GM12801 (cell line): ENCODE data around the gene TRMT2A.

Source experiments
- TF ChIP-seq, protein P1 (sequence below): IDR thresholded peaks from one replicate; pipeline ENCODE4 v1.5.1; 2011; ENCODE audit warnings: control low read depth; ENCODE audit not compliant: insufficient read length; ENCODE audit errors: extremely low read depth

TRMT2A gene

GRCh38 chr22:20146777-20147176 is 29.8 kb upstream of the TRMT2A start:
- TF ChIP-seq, protein P1, sequence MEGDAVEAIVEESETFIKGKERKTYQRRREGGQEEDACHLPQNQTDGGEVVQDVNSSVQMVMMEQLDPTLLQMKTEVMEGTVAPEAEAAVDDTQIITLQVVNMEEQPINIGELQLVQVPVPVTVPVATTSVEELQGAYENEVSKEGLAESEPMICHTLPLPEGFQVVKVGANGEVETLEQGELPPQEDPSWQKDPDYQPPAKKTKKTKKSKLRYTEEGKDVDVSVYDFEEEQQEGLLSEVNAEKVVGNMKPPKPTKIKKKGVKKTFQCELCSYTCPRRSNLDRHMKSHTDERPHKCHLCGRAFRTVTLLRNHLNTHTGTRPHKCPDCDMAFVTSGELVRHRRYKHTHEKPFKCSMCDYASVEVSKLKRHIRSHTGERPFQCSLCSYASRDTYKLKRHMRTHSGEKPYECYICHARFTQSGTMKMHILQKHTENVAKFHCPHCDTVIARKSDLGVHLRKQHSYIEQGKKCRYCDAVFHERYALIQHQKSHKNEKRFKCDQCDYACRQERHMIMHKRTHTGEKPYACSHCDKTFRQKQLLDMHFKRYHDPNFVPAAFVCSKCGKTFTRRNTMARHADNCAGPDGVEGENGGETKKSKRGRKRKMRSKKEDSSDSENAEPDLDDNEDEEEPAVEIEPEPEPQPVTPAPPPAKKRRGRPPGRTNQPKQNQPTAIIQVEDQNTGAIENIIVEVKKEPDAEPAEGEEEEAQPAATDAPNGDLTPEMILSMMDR, result no peak

- TF ChIP-seq, protein P1, result no peak
Measured at GRCh38 chr22:20145832-20146223, 28.8 kb upstream of the TRMT2A start.

DNA sequence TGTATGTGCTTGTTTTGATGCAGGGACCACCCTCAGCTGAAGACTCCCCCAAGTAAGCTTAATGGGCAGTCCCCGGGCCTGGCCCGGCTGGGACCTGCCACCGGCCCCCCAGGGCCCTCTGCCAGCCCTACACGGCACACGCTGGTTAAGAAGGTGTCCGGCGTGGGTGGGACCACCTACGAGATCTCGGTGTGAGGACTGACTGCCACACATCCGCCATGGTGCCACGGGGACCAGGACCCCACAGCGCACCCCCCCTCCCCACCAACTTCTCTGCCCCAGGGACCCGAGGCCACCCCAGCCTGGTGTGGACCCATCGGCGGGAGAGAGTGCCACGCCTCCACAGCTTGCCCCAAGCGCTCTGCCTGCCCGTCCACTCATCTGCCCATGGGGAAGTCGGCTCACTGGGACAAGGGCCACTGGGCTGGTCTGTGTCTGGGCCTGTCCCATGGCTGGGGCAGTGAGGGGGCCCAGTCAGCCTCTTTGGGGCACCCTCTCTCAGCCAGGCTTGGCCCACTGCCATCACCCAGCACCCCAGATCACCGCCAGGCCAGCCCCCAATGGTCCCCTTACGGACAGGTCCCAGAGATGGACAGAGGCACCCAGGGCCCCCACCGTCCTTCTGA is 28.3 kb upstream of the TRMT2A start:
- TF ChIP-seq, protein P1, result no peak

GRCh38 chr22:20143883-20144665 is 27.0 kb upstream of the TRMT2A start:
- TF ChIP-seq, protein P1, result no peak

DNA sequence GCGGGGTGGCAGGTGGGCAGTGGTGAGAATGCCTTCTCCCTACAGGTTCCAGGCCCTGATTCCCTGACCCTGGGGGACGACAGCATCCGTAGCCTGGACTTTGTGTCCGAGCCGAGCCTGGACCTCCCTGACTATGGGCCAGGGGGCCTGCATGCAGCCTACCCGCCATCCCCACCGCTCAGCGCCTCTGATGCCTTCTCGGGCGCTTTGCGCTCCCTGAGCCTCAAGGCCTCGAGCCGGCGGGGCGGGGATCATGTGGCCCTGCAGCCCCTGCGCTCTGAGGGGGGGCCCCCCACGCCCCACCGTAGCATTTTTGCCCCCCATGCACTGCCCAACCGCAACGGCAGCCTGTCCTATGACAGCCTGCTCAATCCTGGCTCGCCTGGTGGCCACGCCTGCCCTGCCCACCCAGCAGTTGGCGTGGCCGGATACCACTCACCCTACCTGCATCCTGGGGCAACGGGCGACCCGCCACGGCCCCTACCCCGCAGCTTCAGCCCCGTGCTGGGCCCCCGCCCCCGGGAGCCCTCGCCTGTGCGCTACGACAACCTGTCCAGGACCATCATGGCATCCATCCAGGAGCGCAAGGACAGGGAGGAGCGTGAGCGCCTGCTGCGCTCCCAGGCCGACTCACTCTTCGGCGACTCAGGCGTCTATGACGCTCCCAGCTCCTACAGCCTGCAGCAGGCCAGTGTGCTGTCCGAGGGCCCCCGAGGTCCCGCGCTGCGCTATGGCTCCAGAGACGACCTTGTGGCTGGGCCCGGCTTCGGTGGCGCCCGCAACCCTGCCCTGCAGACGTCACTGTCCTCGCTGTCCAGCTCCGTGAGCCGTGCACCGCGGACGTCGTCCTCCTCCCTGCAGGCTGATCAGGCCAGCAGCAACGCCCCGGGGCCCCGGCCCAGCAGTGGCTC is 25.9 kb upstream of the TRMT2A start:
- TF ChIP-seq, protein P1, result no peak

DNA sequence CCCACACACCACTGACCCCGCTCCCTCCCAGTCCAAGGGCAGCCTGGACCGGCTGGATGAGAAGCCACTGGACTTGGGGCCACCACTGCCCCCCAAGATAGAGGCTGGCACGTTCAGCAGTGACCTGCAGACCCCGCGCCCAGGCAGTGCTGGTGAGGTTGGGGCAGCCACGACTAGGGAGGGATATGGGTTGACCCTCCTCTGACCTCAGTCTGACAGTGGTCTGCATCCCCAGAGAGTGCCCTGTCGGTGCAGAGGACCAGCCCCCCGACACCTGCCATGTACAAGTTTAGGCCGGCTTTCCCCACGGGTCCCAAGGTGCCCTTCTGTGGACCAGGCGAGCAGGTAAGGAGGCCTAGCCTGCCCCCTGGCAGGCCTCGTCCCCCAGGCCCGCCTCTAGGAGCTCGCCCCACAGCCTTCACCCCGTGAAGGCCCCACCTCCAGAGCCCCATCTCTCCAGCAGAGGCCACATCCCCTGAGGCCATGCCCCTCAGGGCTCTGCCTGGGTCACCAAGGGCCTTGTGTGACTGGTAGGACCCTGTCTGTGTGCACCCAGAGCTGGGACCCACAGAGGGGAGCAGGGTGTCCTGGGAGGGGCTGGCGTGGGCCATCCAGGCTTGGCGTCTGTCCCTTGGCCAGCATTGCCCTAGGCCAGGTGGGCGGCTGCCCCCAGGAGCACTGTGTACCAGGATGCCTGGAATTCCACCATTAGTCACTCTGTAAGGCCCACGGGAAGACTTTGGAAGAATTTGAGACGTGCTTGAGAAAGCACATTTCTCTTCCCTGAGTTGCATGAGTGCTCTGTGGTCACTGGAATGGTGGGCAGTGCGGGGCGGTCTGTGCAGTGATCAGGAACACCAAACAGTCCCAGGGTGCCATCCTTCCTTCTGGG is 24.4 kb upstream of the TRMT2A start:
- TF ChIP-seq, protein P1, result no peak

- TF ChIP-seq, protein P1, result no peak
Measured at GRCh38 chr22:20140521-20140964, 23.5 kb upstream of the TRMT2A start.
